H9 (cell line): Measurements from ENCODE around the gene ABCA6. TPM values are rescaled to one million over a fixed set of nuclear protein-coding genes. Genes with fewer than 3 reads are reported as not detected.

ENCODE experiments used
- DNase-seq: peaks from one replicate; pipeline ENCODE4 v3.0.0-alpha.2; 2017
- H2AFZ ChIP-seq: one replicate; pipeline ENCODE4 v1.6.1; 2013; ENCODE audit warnings: mild to moderate bottlenecking, low read length, control low read depth, moderate library complexity
- H2AK5ac ChIP-seq: 2 replicates; pipeline ENCODE4 v1.6.1; 2013; ENCODE audit warnings: low read length, control low read depth, mixed read lengths; ENCODE audit not compliant: insufficient read length
- H2BK120ac ChIP-seq: one replicate; pipeline ENCODE4 v1.6.1; 2013; ENCODE audit warnings: low read depth, mild to moderate bottlenecking, low read length, control low read depth, inconsistent platforms; ENCODE audit not compliant: poor library complexity, severe bottlenecking
- H2BK12ac ChIP-seq: 2 replicates; pipeline ENCODE4 v1.6.1; 2013; ENCODE audit warnings: low read length, control low read depth, mixed read lengths, low read depth; ENCODE audit not compliant: insufficient read length
- H2BK15ac ChIP-seq: 2 replicates; pipeline ENCODE4 v1.6.1; 2013; ENCODE audit warnings: low read depth, low read length, control low read depth
- H2BK20ac ChIP-seq: one replicate; pipeline ENCODE4 v1.6.1; 2013; ENCODE audit warnings: low read depth, mild to moderate bottlenecking, low read length, control low read depth, inconsistent platforms; ENCODE audit not compliant: poor library complexity, severe bottlenecking
- H2BK5ac ChIP-seq: 2 replicates; pipeline ENCODE4 v1.6.1; 2013; ENCODE audit warnings: low read length, control low read depth, mixed read lengths; ENCODE audit not compliant: insufficient read length
- H3K14ac ChIP-seq: 2 replicates; pipeline ENCODE4 v1.6.1; 2013; ENCODE audit warnings: low read length, control low read depth; ENCODE audit not compliant: insufficient read depth
- H3K18ac ChIP-seq: 2 replicates; pipeline ENCODE4 v1.6.1; 2013; ENCODE audit warnings: low read depth, mild to moderate bottlenecking, mixed read lengths, low read length, control low read depth; ENCODE audit not compliant: insufficient read length
- H3K23ac ChIP-seq: 2 replicates; pipeline ENCODE4 v1.6.1; 2013; ENCODE audit warnings: low read length, control low read depth, mixed read lengths, low read depth; ENCODE audit not compliant: insufficient read length
- H3K23me2 ChIP-seq: 2 replicates; pipeline ENCODE4 v1.6.1; 2013; ENCODE audit warnings: low read depth, mild to moderate bottlenecking, mixed read lengths, low read length, control low read depth; ENCODE audit not compliant: insufficient read length, poor library complexity, severe bottlenecking
- H3K27ac ChIP-seq: 2 replicates; pipeline ENCODE4 v1.5.1; 2013; ENCODE audit warnings: low read length, control low read depth, mixed read lengths, low read depth; ENCODE audit not compliant: insufficient read length
- H3K27me3 ChIP-seq: 2 replicates; pipeline ENCODE4 v1.6.1; 2013; ENCODE audit warnings: low read length, control low read depth, inconsistent platforms; ENCODE audit not compliant: insufficient read depth
- H3K4ac ChIP-seq: 2 replicates; pipeline ENCODE4 v1.6.1; 2013; ENCODE audit warnings: low read depth, mild to moderate bottlenecking, control low read depth, inconsistent platforms, low read length, moderate library complexity
- H3K4me1 ChIP-seq: 2 replicates; pipeline ENCODE4 v1.6.1; 2013; ENCODE audit warnings: low read length, control low read depth, inconsistent platforms; ENCODE audit not compliant: insufficient read depth
- H3K4me2 ChIP-seq: 2 replicates; pipeline ENCODE4 v1.6.1; 2013; ENCODE audit warnings: low read length, control low read depth, mixed read lengths; ENCODE audit not compliant: insufficient read length, insufficient read depth
- H3K56ac ChIP-seq: 2 replicates; pipeline ENCODE4 v1.6.1; 2013; ENCODE audit warnings: low read depth, mild to moderate bottlenecking, mixed read lengths, low read length, control low read depth; ENCODE audit not compliant: insufficient read length
- H3K79me1 ChIP-seq: 2 replicates; pipeline ENCODE4 v1.6.1; 2013; ENCODE audit warnings: low read depth, mild to moderate bottlenecking, moderate library complexity, low read length, control low read depth, inconsistent platforms; ENCODE audit not compliant: insufficient read depth, poor library complexity, severe bottlenecking
- H3K79me2 ChIP-seq: 2 replicates; pipeline ENCODE4 v1.6.1; 2013; ENCODE audit warnings: low read length, control low read depth, inconsistent platforms; ENCODE audit not compliant: insufficient read depth
- H3K9ac ChIP-seq: 2 replicates; pipeline ENCODE4 v1.6.1; 2013; ENCODE audit warnings: low read length, control low read depth, mixed read lengths; ENCODE audit not compliant: insufficient read length; ENCODE audit errors: extremely low read depth
- H3K9me3 ChIP-seq: one replicate; pipeline ENCODE4 v1.6.1; 2013; ENCODE audit warnings: low read depth, low read length, inconsistent platforms; ENCODE audit not compliant: control insufficient read depth
- H3T11ph ChIP-seq: one replicate; pipeline ENCODE4 v1.6.1; 2013; ENCODE audit warnings: mild to moderate bottlenecking, low read length, control low read depth, inconsistent platforms
- H4K20me1 ChIP-seq: one replicate; pipeline ENCODE4 v1.6.1; 2013; ENCODE audit not compliant: control insufficient read depth, insufficient read length, insufficient read depth
- H4K5ac ChIP-seq: 2 replicates; pipeline ENCODE4 v1.6.1; 2013; ENCODE audit warnings: low read depth, mild to moderate bottlenecking, mixed read lengths, low read length, control low read depth; ENCODE audit not compliant: insufficient read length
- H4K8ac ChIP-seq: replicated peaks from 2 replicates; pipeline ENCODE4 v1.6.1; 2013; ENCODE audit warnings: low read length, control low read depth, mixed read lengths, low read depth; ENCODE audit not compliant: insufficient read length
- H4K91ac ChIP-seq: 2 replicates; pipeline ENCODE4 v1.6.1; 2013; ENCODE audit warnings: low read depth, mild to moderate bottlenecking, moderate library complexity, mixed read lengths, low read length, control low read depth; ENCODE audit not compliant: insufficient read length
- H3K27ac Mint-ChIP-seq, 3 experiments: 2 replicates in 2 of 3; 3 replicates in 1 of 3; pipeline ENCODE4 v1.8.0; 2020 to 2021; ENCODE audit warnings: mixed read lengths in 3 of 3, mild to moderate bottlenecking in 1 of 3, moderate library complexity in 1 of 3
- H3K27me3 Mint-ChIP-seq: 2 replicates; pipeline ENCODE4 v1.8.0; 2021; ENCODE audit warnings: low read depth, mild to moderate bottlenecking, moderate library complexity, mixed read lengths
- H3K36me3 Mint-ChIP-seq, 3 experiments: 2 replicates in 2 of 3; 3 replicates in 1 of 3; pipeline ENCODE4 v1.8.0; 2020 to 2021; ENCODE audit warnings: low read depth in 3 of 3, mixed read lengths in 3 of 3; ENCODE audit not compliant: insufficient read depth in 1 of 3
- H3K4me1 Mint-ChIP-seq, 2 experiments: 2 replicates each; pipeline ENCODE4 v1.8.0; 2020; ENCODE audit warnings: mixed read lengths in 2 of 2
- H3K4me3 Mint-ChIP-seq, 2 experiments: 2 replicates in 1 of 2; 3 replicates in 1 of 2; pipeline ENCODE4 v1.8.0; 2020 to 2021; ENCODE audit warnings: mild to moderate bottlenecking in 2 of 2, mixed read lengths in 2 of 2, moderate library complexity in 1 of 2
- H3K9me3 Mint-ChIP-seq, 2 experiments: 2 replicates in 1 of 2; 3 replicates in 1 of 2; pipeline ENCODE4 v1.8.0; 2020; ENCODE audit warnings: mild to moderate bottlenecking in 2 of 2, mixed read lengths in 2 of 2, moderate library complexity in 1 of 2
- WGBS: extraction: QIAGEN DNeasy Blood & Tissue Kit; methylation state at CpG from one replicate; pipeline ENCODE4 v1.1.7; 2013; ENCODE audit warnings: missing lambda C conversion rate, low lambda C conversion rate, mixed read lengths; ENCODE audit not compliant: insufficient read length; ENCODE audit errors: extremely low coverage; 5-methylcytosine and 5-hydroxymethylcytosine counted together
- total RNA-seq: library from RNA; stranded (reverse); gene quantifications from 2 replicates; pipeline ENCODE4 v1.2.1, GENCODE V29; 2021
- TF ChIP-seq, protein P1 (sequence below): fragments of 200-600 bp; sonication (generic); conservative IDR thresholded peaks from 3 replicates; pipeline ENCODE4 v1.8.0; 2021; ENCODE audit warnings: antibody characterized with exemption, mild to moderate bottlenecking

Gene ABCA6
- total RNA-seq, 1 experiment from 2014 or later, result not detected

DNA sequence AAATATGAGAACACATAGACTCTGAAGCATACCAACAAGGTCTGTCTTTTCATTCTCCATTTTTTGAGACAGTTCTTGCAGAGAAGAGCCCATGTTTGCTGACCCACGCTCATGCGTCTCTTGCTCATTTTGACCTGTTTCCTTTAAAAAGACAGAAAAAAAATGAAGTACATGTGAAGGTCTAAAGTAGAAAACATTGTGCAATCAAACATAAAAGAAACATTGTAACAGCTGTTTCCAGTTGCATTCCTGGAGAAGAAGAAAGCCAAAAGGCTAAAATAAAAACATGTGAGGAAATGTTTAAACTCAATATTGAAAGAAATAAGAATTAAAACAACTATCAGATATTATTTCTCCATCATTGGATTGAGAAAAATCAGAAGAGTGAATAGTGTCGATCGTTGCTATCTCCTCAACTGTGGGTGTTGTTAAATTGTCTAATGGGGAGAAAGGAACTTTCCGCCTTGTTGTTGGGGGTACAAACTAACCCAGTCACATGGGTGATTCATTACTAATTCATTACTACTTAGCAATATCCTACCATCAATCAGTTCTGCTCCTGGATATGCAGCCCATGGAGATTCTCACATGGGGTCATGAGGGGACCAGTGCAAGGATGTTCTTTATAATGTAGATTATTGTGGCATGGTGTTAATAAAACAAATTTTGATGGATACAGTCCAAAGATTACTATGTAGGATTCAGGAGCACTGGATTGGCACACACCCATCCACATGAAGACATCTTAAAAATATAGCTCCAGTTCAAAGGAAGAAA lies 90.5 kb downstream of the ABCA6 start:
- no peaks in the 10 kb centered on the region; the same call in 1 of the 2 replicates for H3K27me3 Mint-ChIP-seq
- no peaks in the 10 kb centered on the region for H3K9me3 ChIP-seq
- no peak overlapping the region for H3K4ac ChIP-seq
- H2BK20ac ChIP-seq, result no peak overlapping the region
- no peaks in the 10 kb centered on the region for H3K4me1 ChIP-seq
- no peak overlapping the region for H3T11ph ChIP-seq
- no peaks in the 10 kb centered on the region for H4K20me1 ChIP-seq
- DNase-seq, result no peak
- no peaks in the 10 kb centered on the region for H3K79me2 ChIP-seq
- H3K9ac ChIP-seq, result no peak overlapping the region
- H3K4me3 Mint-ChIP-seq, result no peak overlapping the region
- H3K79me1 ChIP-seq, result no peaks in the 10 kb centered on the region
- no peak overlapping the region for H3K23ac ChIP-seq
- no peak overlapping the region for H2BK5ac ChIP-seq
- H4K91ac ChIP-seq, result no peak overlapping the region
- no peak overlapping the region for H2BK15ac ChIP-seq
- no peak overlapping the region for H2BK12ac ChIP-seq
- no peaks in the 10 kb centered on the region for H3K4me1 Mint-ChIP-seq
- no peak overlapping the region for H3K14ac ChIP-seq
- TF ChIP-seq, protein P1, sequence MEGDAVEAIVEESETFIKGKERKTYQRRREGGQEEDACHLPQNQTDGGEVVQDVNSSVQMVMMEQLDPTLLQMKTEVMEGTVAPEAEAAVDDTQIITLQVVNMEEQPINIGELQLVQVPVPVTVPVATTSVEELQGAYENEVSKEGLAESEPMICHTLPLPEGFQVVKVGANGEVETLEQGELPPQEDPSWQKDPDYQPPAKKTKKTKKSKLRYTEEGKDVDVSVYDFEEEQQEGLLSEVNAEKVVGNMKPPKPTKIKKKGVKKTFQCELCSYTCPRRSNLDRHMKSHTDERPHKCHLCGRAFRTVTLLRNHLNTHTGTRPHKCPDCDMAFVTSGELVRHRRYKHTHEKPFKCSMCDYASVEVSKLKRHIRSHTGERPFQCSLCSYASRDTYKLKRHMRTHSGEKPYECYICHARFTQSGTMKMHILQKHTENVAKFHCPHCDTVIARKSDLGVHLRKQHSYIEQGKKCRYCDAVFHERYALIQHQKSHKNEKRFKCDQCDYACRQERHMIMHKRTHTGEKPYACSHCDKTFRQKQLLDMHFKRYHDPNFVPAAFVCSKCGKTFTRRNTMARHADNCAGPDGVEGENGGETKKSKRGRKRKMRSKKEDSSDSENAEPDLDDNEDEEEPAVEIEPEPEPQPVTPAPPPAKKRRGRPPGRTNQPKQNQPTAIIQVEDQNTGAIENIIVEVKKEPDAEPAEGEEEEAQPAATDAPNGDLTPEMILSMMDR, result no peak
- H3K36me3 Mint-ChIP-seq, result no peaks in the 10 kb centered on the region
- no peaks in the 10 kb centered on the region for H3K23me2 ChIP-seq
- no peak overlapping the region for H3K18ac ChIP-seq
- WGBS, result no CpG with 5 or more reads among the region's 5 CpGs
- no peak overlapping the region for H3K4me2 ChIP-seq
- H3K9me3 Mint-ChIP-seq, result no peaks in the 10 kb centered on the region
- no peak overlapping the region for H2BK120ac ChIP-seq
- no peak overlapping the region for H2AFZ ChIP-seq
- H3K27me3 ChIP-seq, result no peaks in the 10 kb centered on the region
- no peak overlapping the region for H4K5ac ChIP-seq
- no peak overlapping the region for H3K27ac ChIP-seq
- no peak overlapping the region for H2AK5ac ChIP-seq
- H3K56ac ChIP-seq, result no peak overlapping the region
- no peak overlapping the region for H3K27ac Mint-ChIP-seq
- H4K8ac ChIP-seq, result no peak overlapping the region
